GM23338 (cell line): ENCODE results near the gene LEMD1. TPM values are rescaled to one million over a fixed set of nuclear protein-coding genes. Genes with fewer than 3 reads are reported as not detected.

Experiments
- ATAC-seq: fragments of 200-7000 bp; cut with Tn5 transposase; 3 replicates; pipeline ENCODE4 v1.9.1; 2020
- DNase-seq: peaks from one replicate; pipeline ENCODE4 v3.0.0-alpha.2; 2015; ENCODE audit warnings: low spot score
- H2AFZ ChIP-seq: fragments of 200-600 bp; sonication (generic); 2 replicates; pipeline ENCODE4 v1.8.0; 2016; ENCODE audit warnings: antibody characterized with exemption, mild to moderate bottlenecking, moderate library complexity
- H3F3A ChIP-seq: fragments of 200-600 bp; sonication (generic); replicated peaks from 2 replicates; pipeline ENCODE4 v1.8.0; 2017; ENCODE audit warnings: antibody characterized with exemption, mixed run types, low read depth
- H3K27ac ChIP-seq: fragments of 200-600 bp; sonication (generic); 2 replicates; pipeline ENCODE4 v1.6.1; 2016; ENCODE audit warnings: low read depth
- H3K27me3 ChIP-seq: fragments of 200-600 bp; sonication (generic); 2 replicates; pipeline ENCODE4 v1.8.0; 2016; ENCODE audit warnings: mild to moderate bottlenecking, mixed run types, moderate library complexity; ENCODE audit not compliant: insufficient read depth
- H3K36me3 ChIP-seq: fragments of 200-600 bp; sonication (generic); 2 replicates; pipeline ENCODE4 v1.8.0; 2016; ENCODE audit warnings: mild to moderate bottlenecking; ENCODE audit not compliant: insufficient read depth
- H3K4me1 ChIP-seq: fragments of 200-600 bp; sonication (generic); 2 replicates; pipeline ENCODE4 v1.8.0; 2016; ENCODE audit warnings: mild to moderate bottlenecking, moderate library complexity; ENCODE audit not compliant: insufficient read depth
- H3K4me2 ChIP-seq: fragments of 200-600 bp; sonication (generic); 2 replicates; pipeline ENCODE4 v1.7.1; 2017; ENCODE audit warnings: mixed run types
- H3K4me3 ChIP-seq: fragments of 200-600 bp; sonication (generic); 2 replicates; pipeline ENCODE4 v1.6.1; 2016; ENCODE audit warnings: mixed run types
- H3K79me2 ChIP-seq: fragments of 200-600 bp; sonication (generic); replicated peaks from 2 replicates; pipeline ENCODE4 v1.8.0; 2017; ENCODE audit warnings: mild to moderate bottlenecking; ENCODE audit not compliant: insufficient read depth
- H3K9me2 ChIP-seq: fragments of 200-600 bp; sonication (generic); 2 replicates; pipeline ENCODE4 v1.8.0; 2017; ENCODE audit not compliant: insufficient read depth
- H4K20me1 ChIP-seq: fragments of 200-600 bp; sonication (generic); replicated peaks from 2 replicates; pipeline ENCODE4 v1.8.0; 2017; ENCODE audit warnings: mild to moderate bottlenecking; ENCODE audit not compliant: insufficient read depth
- H3K27ac Mint-ChIP-seq: 2 replicates; pipeline ENCODE4 v1.8.0; 2020; ENCODE audit warnings: inconsistent platforms, mild to moderate bottlenecking, moderate library complexity, mixed read lengths
- H3K27me3 Mint-ChIP-seq: 3 replicates; pipeline ENCODE4 v1.8.0; 2022; ENCODE audit warnings: low read depth, mild to moderate bottlenecking, moderate library complexity, mixed read lengths, inconsistent platforms; ENCODE audit not compliant: insufficient read depth, poor library complexity
- H3K36me3 Mint-ChIP-seq: 3 replicates; pipeline ENCODE4 v1.8.0; 2021; ENCODE audit warnings: low read depth, mild to moderate bottlenecking, inconsistent platforms, moderate library complexity, mixed read lengths
- H3K4me1 Mint-ChIP-seq: 3 replicates; pipeline ENCODE4 v1.8.0; 2020; ENCODE audit warnings: mild to moderate bottlenecking, inconsistent platforms, mixed read lengths
- H3K4me3 Mint-ChIP-seq: 3 replicates; pipeline ENCODE4 v1.8.0; 2021; ENCODE audit warnings: moderate library complexity, mild to moderate bottlenecking, inconsistent platforms, mixed read lengths
- H3K9me3 Mint-ChIP-seq: 3 replicates; pipeline ENCODE4 v1.8.0; 2020; ENCODE audit warnings: moderate library complexity, mild to moderate bottlenecking, inconsistent platforms, mixed read lengths
- CREB1 ChIP-seq: fragments of 250-450 bp; sonication (Bioruptor Pico); IDR thresholded peaks from 2 replicates; pipeline ENCODE4 v1.5.0; 2020; ENCODE audit warnings: low read depth, mild to moderate bottlenecking, moderate library complexity
- EZH2 ChIP-seq: fragments of 200-600 bp; sonication (generic); IDR thresholded peaks from one replicate; pipeline ENCODE4 v1.8.0; 2017; ENCODE audit warnings: antibody characterized with exemption, mild to moderate bottlenecking, low read depth; ENCODE audit not compliant: unreplicated experiment
- EZH2phosphoT487 ChIP-seq: fragments of 200-600 bp; sonication (generic); IDR thresholded peaks from one replicate; pipeline ENCODE4 v1.8.1; 2018; ENCODE audit warnings: antibody characterized with exemption; ENCODE audit not compliant: unreplicated experiment
- JUNB ChIP-seq: IDR thresholded peaks from one replicate; pipeline ENCODE4 v1.6.1; 2016; ENCODE audit warnings: antibody characterized with exemption; ENCODE audit not compliant: unreplicated experiment
- NANOG ChIP-seq: IDR thresholded peaks from 2 replicates; pipeline ENCODE4 v1.6.1; 2016; ENCODE audit warnings: antibody characterized with exemption, borderline replicate concordance
- POLR2AphosphoS5 ChIP-seq: IDR thresholded peaks from 2 replicates; pipeline ENCODE4 v1.6.1; 2016; ENCODE audit warnings: antibody characterized with exemption, low read depth
- REST ChIP-seq: IDR thresholded peaks from one replicate; pipeline ENCODE4 v1.6.1; 2018; ENCODE audit warnings: antibody characterized with exemption; ENCODE audit not compliant: unreplicated experiment
- STAT1 ChIP-seq: IDR thresholded peaks from one replicate; pipeline ENCODE4 v1.6.1; 2016; ENCODE audit warnings: antibody characterized with exemption; ENCODE audit not compliant: unreplicated experiment
- ZNF331 ChIP-seq: fragments of 250-450 bp; sonication (Bioruptor Pico); IDR thresholded peaks from 2 replicates; pipeline ENCODE4 v1.5.0; 2020; ENCODE audit warnings: low read depth, mild to moderate bottlenecking, moderate library complexity
- ZNF462 ChIP-seq: fragments of 250-450 bp; sonication (Bioruptor Pico); IDR thresholded peaks from 2 replicates; pipeline ENCODE4 v1.5.0; 2020; ENCODE audit warnings: mild to moderate bottlenecking, moderate library complexity
- polyA plus RNA-seq: library from polyadenylated mRNA; unstranded; fragments of >200 nt; fragmentation: Nextera tagmentation; extraction: Ambion mirVana; gene quantifications from 2 replicates; pipeline ENCODE4 v1.2.1, GENCODE V29; 2016
- total RNA-seq: library from RNA; depleted of rRNA; stranded (reverse); fragments of >200 nt; shearing (Covaris generic); gene quantifications from 2 replicates; pipeline ENCODE4 v1.2.3, GENCODE V29; 2014
- TF ChIP-seq, protein P1 (sequence below), 2 experiments: fragments of 200-600 bp in 1 of 2; sonication (generic) in 1 of 2; conservative IDR thresholded peaks; 2 replicates each; pipeline versions ENCODE4 v1.5.1 to v1.6.1; 2016 to 2017; ENCODE audit warnings: antibody characterized with exemption in 2 of 2, low read depth in 2 of 2, mild to moderate bottlenecking in 2 of 2, moderate library complexity in 1 of 2

The LEMD1 gene
- total and polyA plus RNA-seq, 2 experiments from 2014 or later, result 4.7 to 10.7 TPM

DNA sequence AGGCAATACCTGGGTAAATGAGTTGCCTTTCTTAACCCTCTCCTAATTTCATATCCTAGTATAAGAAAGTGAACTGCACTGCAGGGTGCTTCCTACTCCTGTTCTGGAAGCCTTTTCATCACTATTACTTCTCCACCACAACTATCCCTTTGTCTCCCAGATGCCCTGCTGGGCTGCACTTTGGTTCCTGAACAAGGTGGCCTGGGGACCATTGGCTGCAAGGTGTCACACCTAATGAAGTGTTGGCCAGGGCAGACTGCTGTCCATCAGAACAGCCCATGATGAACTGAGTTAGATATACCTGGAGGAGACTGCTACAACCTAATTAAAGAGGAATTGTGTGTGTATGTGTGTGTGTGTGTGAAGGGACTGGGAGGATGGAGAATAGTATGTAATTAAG is 63.3 kb downstream of the LEMD1 start:
- no peak for ATAC-seq
- Histone ChIP-seq H4K20me1 (no peaks in the 10 kb centered on the region), H3K4me2 (no peak overlapping the region), H3K27ac (no peak overlapping the region), H3F3A (peaks cover 22% of the 10 kb centered on the region; the same call in 1 of the 2 replicates), H3K27me3 (no peaks in the 10 kb centered on the region), H3K4me1 (peaks cover 60% of the 10 kb centered on the region), H3K9me2 (no peaks in the 10 kb centered on the region), H3K36me3 (no peaks in the 10 kb centered on the region), H2AFZ (no peak overlapping the region), H3K4me3 (no peak overlapping the region), H3K79me2 (no peaks in the 10 kb centered on the region)
- 0 out of 2 replicates have a peak, but pooled peaks have one; percentile 20 for TF ChIP-seq NANOG
- TF ChIP-seq EZH2phosphoT487, result no peak
- peak; percentile 62; the same call in 1 of the 2 replicates for TF ChIP-seq ZNF462 (CRISPR knock-in tag)
- no peak for DNase-seq
- Mint-ChIP-seq H3K36me3 (no peaks in the 10 kb centered on the region), H3K27me3 (peaks cover 16% of the 10 kb centered on the region), H3K4me3 (no peak overlapping the region), H3K9me3 (no peaks in the 10 kb centered on the region), H3K27ac (no peak overlapping the region), H3K4me1 (peaks cover 51% of the 10 kb centered on the region)

- Mint-ChIP-seq H3K4me1 (peaks cover 55% of the 10 kb centered on the region), H3K4me3 (no peak overlapping the region), H3K36me3 (no peaks in the 10 kb centered on the region), H3K27ac (no peak overlapping the region), H3K27me3 (peaks cover 19% of the 10 kb centered on the region), H3K9me3 (no peaks in the 10 kb centered on the region)
- Histone ChIP-seq H3K4me1 (peaks cover 64% of the 10 kb centered on the region), H4K20me1 (no peaks in the 10 kb centered on the region), H3K27ac (no peak overlapping the region), H3F3A (peaks cover 32% of the 10 kb centered on the region), H2AFZ (peak overlapping the region; percentile 99; the same call in 1 of the 2 replicates), H3K4me2 (peak overlapping the region; percentile 65; the same call in 1 of the 2 replicates), H3K79me2 (no peaks in the 10 kb centered on the region), H3K4me3 (no peak overlapping the region), H3K27me3 (no peaks in the 10 kb centered on the region), H3K36me3 (no peaks in the 10 kb centered on the region), H3K9me2 (no peaks in the 10 kb centered on the region)
- ATAC-seq (no peak), DNase-seq (no peak)
- TF ChIP-seq POLR2AphosphoS5 (no peak), JUNB (no peak), REST (no peak), ZNF331 (no peak), EZH2 (no peak), NANOG (no peak), STAT1 (no peak), EZH2phosphoT487 (no peak), CREB1 (CRISPR knock-in tag) (no peak)
- TF ChIP-seq, protein P1, sequence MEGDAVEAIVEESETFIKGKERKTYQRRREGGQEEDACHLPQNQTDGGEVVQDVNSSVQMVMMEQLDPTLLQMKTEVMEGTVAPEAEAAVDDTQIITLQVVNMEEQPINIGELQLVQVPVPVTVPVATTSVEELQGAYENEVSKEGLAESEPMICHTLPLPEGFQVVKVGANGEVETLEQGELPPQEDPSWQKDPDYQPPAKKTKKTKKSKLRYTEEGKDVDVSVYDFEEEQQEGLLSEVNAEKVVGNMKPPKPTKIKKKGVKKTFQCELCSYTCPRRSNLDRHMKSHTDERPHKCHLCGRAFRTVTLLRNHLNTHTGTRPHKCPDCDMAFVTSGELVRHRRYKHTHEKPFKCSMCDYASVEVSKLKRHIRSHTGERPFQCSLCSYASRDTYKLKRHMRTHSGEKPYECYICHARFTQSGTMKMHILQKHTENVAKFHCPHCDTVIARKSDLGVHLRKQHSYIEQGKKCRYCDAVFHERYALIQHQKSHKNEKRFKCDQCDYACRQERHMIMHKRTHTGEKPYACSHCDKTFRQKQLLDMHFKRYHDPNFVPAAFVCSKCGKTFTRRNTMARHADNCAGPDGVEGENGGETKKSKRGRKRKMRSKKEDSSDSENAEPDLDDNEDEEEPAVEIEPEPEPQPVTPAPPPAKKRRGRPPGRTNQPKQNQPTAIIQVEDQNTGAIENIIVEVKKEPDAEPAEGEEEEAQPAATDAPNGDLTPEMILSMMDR (conservative IDR thresholded peaks at IDR 0.05; ENCODE audit: low read depth in 2 of 2), result no peak
Measured at GRCh38 chr1:205357567-205357966, 64.3 kb downstream of the LEMD1 start.
